HepG2 (cell line): ENCODE results near the gene SLX9. TPM values are rescaled to one million over a fixed set of nuclear protein-coding genes. Genes with fewer than 3 reads are reported as not detected.

Source experiments
- ATAC-seq: fragments of 200-7000 bp; cut with Tn5 transposase; 3 replicates; pipeline ENCODE4 v1.9.1; 2020; ENCODE audit warnings: mild to moderate bottlenecking, moderate library complexity
- BruUV-seq: library from RNA; stranded (reverse); fragments of 400-500 nt; replicated peaks from 2 replicates; lab custom pipeline; 2021; lab: Mats Ljungman, UMichigan
- CTCF ChIA-PET: fragments of 300-600 bp; formaldehyde crosslinking; extraction: SDS; loops from one replicate; lab custom pipeline; 2021; ENCODE audit warnings: low total read pairs, inconsistent platforms, low intra/inter-chr PET ratio; lab: Yijun Ruan, JAX
- POLR2A ChIA-PET: fragments of 350-600 bp; sonication (Branson Sonifier 250); formaldehyde crosslinking; loops from one replicate; lab custom pipeline; 2020; ENCODE audit warnings: antibody characterized with exemption, inconsistent platforms; lab: Yijun Ruan, JAX
- DNase-seq: peaks from one replicate; pipeline ENCODE4 v3.0.0-alpha.2; 2015; ENCODE audit warnings: low spot score
- FAIRE-seq: peaks from 3 replicates; lab custom pipeline; 2011; peaks lifted over from hg19 to GRCh38; lab: Jason Lieb, UNC
- H2AFZ ChIP-seq: one replicate; pipeline ENCODE4 v1.6.1; 2011; ENCODE audit warnings: low read length, inconsistent platforms
- H3K27ac ChIP-seq: fragments of 300-600 bp; 3 replicates; pipeline ENCODE4 v1.8.0; 2011; ENCODE audit warnings: mixed run types, mild to moderate bottlenecking, mixed read lengths, low read length, inconsistent platforms; ENCODE audit not compliant: insufficient read depth; ENCODE audit errors: extremely low read length
- H3K27me3 ChIP-seq, 2 experiments: fragments of 200-600 bp in 1 of 2; 2 replicates in 1 of 2; 3 replicates in 1 of 2; pipeline versions ENCODE4 v1.6.0 to v1.8.0; 2011; ENCODE audit warnings: low read length in 2 of 2, mild to moderate bottlenecking in 2 of 2, moderate library complexity in 2 of 2, inconsistent platforms in 1 of 2; ENCODE audit not compliant: insufficient read depth in 2 of 2, control insufficient read depth in 1 of 2
- H3K36me3 ChIP-seq, 2 experiments: fragments of 200-600 bp in 1 of 2; replicated peaks in 1 of 2; 2 replicates in 1 of 2; 3 replicates in 1 of 2; pipeline versions ENCODE4 v1.5.1 to v1.8.0; 2011; ENCODE audit warnings: low read length in 2 of 2, inconsistent platforms in 1 of 2; ENCODE audit not compliant: insufficient read depth in 2 of 2, control insufficient read depth in 1 of 2
- H3K4me1 ChIP-seq: 2 replicates; pipeline ENCODE4 v1.5.1; 2012; ENCODE audit warnings: low read length, inconsistent platforms; ENCODE audit not compliant: insufficient read depth
- H3K4me2 ChIP-seq: 2 replicates; pipeline ENCODE4 v1.6.0; 2011; ENCODE audit warnings: low read depth, low read length, inconsistent platforms
- H3K4me3 ChIP-seq, 3 experiments: fragments of 200-600 bp in 1 of 3; sonication (generic), shearing (Covaris generic) in 1 of 3; replicated peaks in 1 of 3; 2 replicates each; pipeline ENCODE4 v1.5.1; 2011 to 2016; ENCODE audit warnings: low read length in 3 of 3, inconsistent platforms in 2 of 3, low read depth in 2 of 3, mild to moderate bottlenecking in 2 of 3, control low read depth in 1 of 3, mixed read lengths in 1 of 3; ENCODE audit not compliant: insufficient read depth in 1 of 3
- H3K79me2 ChIP-seq: one replicate; pipeline ENCODE4 v1.6.1; 2011; ENCODE audit warnings: low read length, inconsistent platforms; ENCODE audit not compliant: insufficient read depth
- H3K9ac ChIP-seq: 2 replicates; pipeline ENCODE4 v1.6.0; 2011; ENCODE audit warnings: mild to moderate bottlenecking, low read depth, low read length, inconsistent platforms; ENCODE audit not compliant: insufficient read depth
- H3K9me3 ChIP-seq: 2 replicates; pipeline ENCODE4 v1.5.1; 2012; ENCODE audit warnings: mild to moderate bottlenecking, low read length
- H4K20me1 ChIP-seq: 2 replicates; pipeline ENCODE4 v1.6.0; 2011; ENCODE audit warnings: inconsistent platforms, mild to moderate bottlenecking, low read length, moderate library complexity; ENCODE audit not compliant: insufficient read depth
- ARID4A ChIP-seq: sonication (generic); formaldehyde crosslinking; IDR thresholded peaks from 2 replicates; pipeline ENCODE4 v1.5.0; 2020; ENCODE audit warnings: mild to moderate bottlenecking, missing genetic modification reagents, borderline replicate concordance
- BHLHE40 ChIP-seq: IDR thresholded peaks from 2 replicates; pipeline ENCODE4 v1.6.1; 2011; ENCODE audit warnings: low read length, improper control_type of control experiment
- CAMTA2 ChIP-seq: sonication (generic); formaldehyde crosslinking; IDR thresholded peaks from 2 replicates; pipeline ENCODE4 v1.4.0; 2020; ENCODE audit warnings: mild to moderate bottlenecking, missing genetic modification reagents, borderline replicate concordance
- DR1 ChIP-seq: sonication (generic); formaldehyde crosslinking; IDR thresholded peaks from 2 replicates; pipeline ENCODE4 v1.8.0; 2021; ENCODE audit warnings: mild to moderate bottlenecking, missing genetic modification reagents, inconsistent platforms
- ELK4 ChIP-seq: sonication (generic); formaldehyde crosslinking; IDR thresholded peaks from 2 replicates; pipeline ENCODE4 v1.9.0; 2021; ENCODE audit warnings: missing genetic modification reagents, borderline replicate concordance
- GTF3A ChIP-seq: sonication (generic); formaldehyde crosslinking; conservative IDR thresholded peaks from 2 replicates; pipeline ENCODE4 v1.4.0; 2020; ENCODE audit warnings: mild to moderate bottlenecking, missing genetic modification reagents
- KLF6 ChIP-seq: IDR thresholded peaks from 2 replicates; pipeline ENCODE4 v1.8.0; 2016; ENCODE audit warnings: missing biosample characterization, missing genetic modification reagents
- NCOR1 ChIP-seq: fragments of 200-600 bp; sonication (generic); IDR thresholded peaks from 2 replicates; pipeline ENCODE4 v1.7.0; 2017; ENCODE audit warnings: antibody characterized with exemption, low read length, borderline replicate concordance
- PHB2 ChIP-seq: fragments of 450-650 bp; IDR thresholded peaks from 2 replicates; pipeline ENCODE4 v1.6.1; 2018; ENCODE audit not compliant: partially characterized antibody
- SIX1 ChIP-seq: sonication (generic); formaldehyde crosslinking; IDR thresholded peaks from 2 replicates; pipeline ENCODE4 v1.4.0; 2020; ENCODE audit warnings: missing genetic modification reagents, borderline replicate concordance
- TCF7 ChIP-seq: sonication (generic); IDR thresholded peaks from 2 replicates; pipeline ENCODE4 v1.6.1; 2016; ENCODE audit warnings: antibody characterized with exemption, low read depth
- ZBTB1 ChIP-seq: sonication (generic); formaldehyde crosslinking; IDR thresholded peaks from 2 replicates; pipeline ENCODE4 v1.4.0; 2020; ENCODE audit warnings: missing genetic modification reagents, borderline replicate concordance
- ZFAT ChIP-seq: sonication (generic); formaldehyde crosslinking; conservative IDR thresholded peaks from 2 replicates; pipeline ENCODE4 v1.8.1; 2023; ENCODE audit warnings: missing genetic modification reagents, inconsistent platforms
- ZFP41 ChIP-seq: sonication (generic); formaldehyde crosslinking; IDR thresholded peaks from 2 replicates; pipeline ENCODE4 v1.4.0; 2020; ENCODE audit warnings: mild to moderate bottlenecking, missing genetic modification reagents, borderline replicate concordance
- ZNF331 ChIP-seq: sonication (generic); formaldehyde crosslinking; IDR thresholded peaks from 2 replicates; pipeline ENCODE4 v1.4.0; 2020; ENCODE audit warnings: missing genetic modification reagents
- ZNF354B ChIP-seq: sonication (generic); formaldehyde crosslinking; IDR thresholded peaks from 2 replicates; pipeline ENCODE4 v1.8.0; 2022; ENCODE audit warnings: mild to moderate bottlenecking, missing genetic modification reagents
- ZNF431 ChIP-seq: sonication (generic); formaldehyde crosslinking; IDR thresholded peaks from 2 replicates; pipeline ENCODE4 v1.9.0; 2022; ENCODE audit warnings: missing genetic modification reagents, low read depth, mild to moderate bottlenecking, borderline replicate concordance
- ZNF550 ChIP-seq: sonication (generic); formaldehyde crosslinking; IDR thresholded peaks from 2 replicates; pipeline ENCODE4 v1.4.0; 2020; ENCODE audit warnings: mild to moderate bottlenecking, missing genetic modification reagents, borderline replicate concordance
- ZNF614 ChIP-seq: IDR thresholded peaks from 2 replicates; pipeline ENCODE4 v1.6.1; 2018; ENCODE audit warnings: missing biosample characterization, missing genetic modification reagents, inconsistent platforms, borderline replicate concordance
- WGBS: methylation state at CpG from one replicate; pipeline ENCODE4 v1.1.6; 2017; ENCODE audit warnings: low lambda C conversion rate; 5-methylcytosine and 5-hydroxymethylcytosine counted together
- in situ Hi-C: cut with HindIII; loops from 2 replicates; pipeline ENCODE4 v1.10.0; 2017; ENCODE audit warnings: low pct_unique_long_range_greater_than_20kb; ENCODE audit not compliant: extremely low pct_ligation_motif_present
- intact Hi-C: fragments of 100-400 bp; cut with micrococcal nuclease; formaldehyde crosslinking; loops from one replicate; pipeline ENCODE4 v1.10.0; 2022; ENCODE audit not compliant: unreplicated experiment
- polyA plus RNA-seq, 8 experiments: library from polyadenylated mRNA; depleted of rRNA in 3 of 8; stranded (reverse) in 7 of 8; unstranded in 1 of 8; fragments of >200 nt; fragmentation: Illumina TruSeq in 4 of 8; extraction: Trizol in 4 of 8; gene quantifications; 2 replicates each; pipeline versions ENCODE4 v1.2.1 to v1.2.3, GENCODE V29; 2011 to 2016; ENCODE audit warnings: low read depth in 4 of 8, missing spikeins in 1 of 8, mixed read lengths in 1 of 8; ENCODE audit not compliant: insufficient read depth in 1 of 8
- total RNA-seq, 5 experiments: library from RNA; depleted of rRNA; stranded (reverse); fragments of >200 nt; fragmentation: Illumina TruSeq; extraction: Trizol; gene quantifications; 2 replicates each; pipeline ENCODE4 v1.2.3, GENCODE V29; 2016; ENCODE audit warnings: low read depth in 1 of 5

The SLX9 gene
- total and polyA plus RNA-seq, 2 of the 13 experiments (the other 11 are each of a cell fraction or from before 2014, with no cell fraction given) = 21.0 to 47.1 TPM

- no peak overlapping the region for H3K4me2 ChIP-seq
- H3K4me3 ChIP-seq = no peak overlapping the region
- intact Hi-C loops = no loop called here
- no peaks in the 10 kb centered on the region for H4K20me1 ChIP-seq
- H3K4me1 ChIP-seq = peaks cover 31% of the 10 kb centered on the region
- DNase-seq (no peak), FAIRE-seq (no peak), ATAC-seq (no peak)
- H3K36me3 ChIP-seq = peaks cover 2 to 15% of the 10 kb centered on the region in 2 experiments; a peak in 2 of 5 replicates
- H3K9ac ChIP-seq = no peak overlapping the region
- H2AFZ ChIP-seq = no peak overlapping the region
- BruUV-seq = no TSS peak
- WGBS = 98% methylated on average over 14 of the region's 22 CpGs
- no peak overlapping the region for H3K27ac ChIP-seq
- TF ChIP-seq PHB2 (no peak), DR1 (CRISPR knock-in tag) (no peak), TCF7 (no peak), GTF3A (no peak), ELK4 (CRISPR knock-in tag) (no peak), ZFAT (CRISPR knock-in tag) (no peak), CAMTA2 (CRISPR knock-in tag) (no peak), BHLHE40 (no peak), SIX1 (no peak), KLF6 (CRISPR knock-in tag) (no peak), ZNF431 (CRISPR knock-in tag) (no peak), ZBTB1 (CRISPR knock-in tag) (no peak), ARID4A (CRISPR knock-in tag) (no peak), ZNF550 (CRISPR knock-in tag) (no peak), NCOR1 (no peak), ZNF614 (CRISPR knock-in tag) (no peak), ZNF331 (CRISPR knock-in tag) (no peak), ZFP41 (no peak), ZNF354B (no peak)
- H3K79me2 ChIP-seq = no peaks in the 10 kb centered on the region
- in situ Hi-C loops = no loop called here
- no peaks in the 10 kb centered on the region for H3K27me3 ChIP-seq
- no peaks in the 10 kb centered on the region for H3K9me3 ChIP-seq
- ChIA-PET CTCF (no interaction called here), POLR2A (no interaction called here)
Observed at GRCh38 chr21:44977616-44978340, 37.9 kb downstream of the SLX9 start.
